ENCODE results near the gene HEMK1.

The HEMK1 gene

DNA sequence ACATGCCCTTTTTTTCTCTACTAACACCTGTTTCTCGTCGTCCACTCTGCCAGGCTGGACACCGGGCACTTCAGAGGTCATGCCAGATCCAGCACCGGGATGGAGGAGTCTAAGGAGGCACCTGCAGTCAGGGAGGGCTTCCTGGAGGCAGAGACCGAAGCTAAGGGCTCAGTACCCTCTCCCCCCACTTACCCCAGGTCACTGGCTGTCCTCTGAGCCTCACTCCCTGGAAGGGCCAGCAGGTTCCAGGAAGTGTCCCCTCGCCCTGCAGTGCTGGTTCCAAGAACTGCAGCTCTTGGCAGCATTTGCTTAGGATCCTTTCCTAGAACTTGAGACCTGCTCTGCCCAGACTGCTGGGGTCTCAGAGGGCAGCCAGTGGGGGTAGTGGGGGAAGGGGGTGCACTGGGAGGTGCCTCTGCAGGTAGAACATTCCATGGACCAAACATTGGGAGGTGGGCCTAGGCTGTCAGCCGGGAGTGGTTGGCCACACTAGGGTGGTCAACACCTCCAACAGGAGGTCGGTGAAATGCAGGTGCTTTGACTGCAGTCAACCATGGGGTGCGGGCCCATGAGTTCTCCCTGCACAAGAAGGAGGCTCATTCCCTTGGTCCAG is 30.9 kb downstream of the HEMK1 start:
- no peak for DNase-seq (ENCODE audit: low spot score)

- DNase-seq (ENCODE audit: low spot score): peak; percentile 54
Measured at GRCh38 chr3:50600841-50601591, 31.7 kb downstream of the HEMK1 start.

GRCh38 chr3:50602595-50603191 is 33.4 kb downstream of the HEMK1 start:
- DNase-seq (ENCODE audit: low spot score): no peak

GRCh38 chr3:50603261-50604109 is 34.2 kb downstream of the HEMK1 start:
- no peak for DNase-seq (ENCODE audit: low spot score)

DNA sequence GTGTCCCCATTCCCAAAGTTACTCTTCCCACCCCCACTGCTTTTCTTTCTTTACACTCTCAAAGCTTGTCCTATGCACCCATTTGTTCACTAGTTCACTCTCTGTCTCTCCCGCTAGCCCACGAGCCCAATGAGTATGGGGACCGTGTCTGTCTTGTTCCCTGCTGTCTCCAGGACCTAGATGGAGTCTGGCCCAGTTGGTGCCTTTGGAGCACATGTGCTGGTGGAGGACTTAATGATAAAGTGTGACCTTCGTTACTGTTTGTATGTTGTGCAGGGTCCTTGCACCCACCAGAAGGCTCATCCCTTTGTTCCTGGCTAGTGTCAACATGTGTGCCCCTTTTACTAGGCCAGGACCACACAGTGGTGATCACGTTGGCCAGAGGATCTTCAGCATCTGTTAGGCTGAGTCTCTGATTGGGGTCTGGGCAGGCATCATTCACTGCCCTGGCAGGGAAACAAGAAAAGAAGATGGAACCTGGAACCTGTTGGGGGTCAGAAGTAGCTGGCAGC is 34.8 kb downstream of the HEMK1 start:
- no peak for DNase-seq (ENCODE audit: low spot score)

DNA sequence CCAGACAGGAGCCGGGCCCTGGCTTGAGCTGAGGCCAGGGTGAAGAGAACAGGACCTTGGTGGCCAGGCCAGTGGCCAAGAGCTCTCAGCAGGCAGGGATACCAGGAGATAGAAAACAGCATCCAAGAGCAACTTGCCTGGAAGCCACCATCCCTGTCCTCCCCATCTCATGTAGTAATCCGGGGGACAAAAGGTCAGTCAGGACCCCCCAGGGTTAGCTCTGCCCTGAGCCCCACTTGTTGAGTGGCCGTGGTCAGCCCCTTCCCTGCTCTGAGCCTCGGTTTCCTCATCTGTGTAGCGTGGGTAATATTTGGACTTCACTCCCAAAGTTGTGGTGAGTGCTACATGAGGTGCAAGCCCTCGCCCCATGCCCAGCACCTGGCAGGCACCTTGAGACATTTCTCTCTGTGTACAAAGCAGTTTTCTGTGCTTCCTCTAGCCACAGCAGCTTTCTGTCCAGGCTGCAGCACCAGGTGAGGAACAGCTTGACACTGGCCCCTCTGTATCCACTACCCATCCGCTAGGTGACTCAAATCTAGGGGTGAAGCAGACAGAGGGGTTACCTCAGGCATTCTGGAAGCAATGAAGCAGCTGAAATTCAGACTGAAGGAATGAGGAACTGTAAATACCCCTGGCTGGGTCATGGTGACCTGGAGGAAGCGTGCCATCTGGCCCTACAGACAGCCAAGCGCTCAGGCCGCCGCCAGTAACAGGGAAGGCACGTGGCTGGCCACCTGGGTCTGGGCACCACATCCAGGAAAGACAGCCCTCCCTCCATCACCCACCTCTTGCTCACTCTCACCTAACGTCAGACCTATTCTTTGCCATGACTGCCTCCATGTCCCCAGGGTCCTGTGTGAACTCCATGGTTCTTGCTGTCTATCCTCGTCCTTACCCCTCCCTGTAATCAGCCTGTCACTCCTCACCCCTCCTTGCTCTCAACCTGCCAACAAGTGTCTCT is 35.6 kb downstream of the HEMK1 start:
- DNase-seq (ENCODE audit: low spot score): no peak

GRCh38 chr3:50605901-50606326 is 36.6 kb downstream of the HEMK1 start:
- no peak for DNase-seq (ENCODE audit: low spot score)

GRCh38 chr3:50606596-50606995 is 37.3 kb downstream of the HEMK1 start:
- no peak for DNase-seq (ENCODE audit: low spot score)

DNA sequence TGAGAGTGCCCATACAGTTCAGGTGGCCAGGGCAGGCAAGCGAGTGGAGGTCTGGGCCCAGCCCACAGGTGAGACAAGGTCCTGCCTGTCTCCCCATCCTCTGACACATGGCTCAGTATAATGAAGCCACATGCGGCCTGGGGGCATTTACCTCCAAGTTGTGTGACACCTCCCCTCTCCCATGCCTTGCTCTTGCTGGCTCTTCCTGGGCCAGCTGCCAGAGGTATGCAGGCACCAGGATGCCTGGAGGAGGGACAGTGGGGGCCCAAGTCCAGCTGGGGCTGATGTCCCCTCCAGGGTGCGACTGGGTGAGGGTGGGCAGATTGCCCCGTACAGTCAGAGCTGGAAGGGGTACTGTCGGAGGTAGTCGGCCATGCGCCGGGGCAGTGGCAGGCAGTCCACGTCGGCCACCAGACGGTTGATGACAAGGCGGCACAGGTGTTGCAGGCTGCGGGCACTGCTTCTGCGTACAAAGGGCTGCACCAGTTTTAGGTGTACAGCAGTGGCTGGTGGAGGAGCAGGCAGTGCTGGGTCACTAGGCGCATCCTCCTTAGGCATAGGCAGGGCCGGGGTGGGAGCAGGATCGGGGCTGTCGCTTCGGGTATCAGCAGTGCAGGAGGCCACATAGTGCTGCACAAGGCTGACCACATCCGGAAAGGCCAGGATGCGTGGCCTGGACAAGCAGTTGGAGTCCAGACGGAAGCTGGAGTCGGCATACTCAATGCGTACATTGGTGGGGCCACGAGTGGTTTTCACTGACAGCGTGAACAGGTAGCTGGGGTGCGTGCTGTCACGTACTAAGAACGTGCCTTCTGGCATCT is 38.2 kb downstream of the HEMK1 start:
- DNase-seq (ENCODE audit: low spot score): no peak

- no peak for DNase-seq (ENCODE audit: low spot score)
Measured at GRCh38 chr3:50608278-50608677, 39.0 kb downstream of the HEMK1 start.

DNA sequence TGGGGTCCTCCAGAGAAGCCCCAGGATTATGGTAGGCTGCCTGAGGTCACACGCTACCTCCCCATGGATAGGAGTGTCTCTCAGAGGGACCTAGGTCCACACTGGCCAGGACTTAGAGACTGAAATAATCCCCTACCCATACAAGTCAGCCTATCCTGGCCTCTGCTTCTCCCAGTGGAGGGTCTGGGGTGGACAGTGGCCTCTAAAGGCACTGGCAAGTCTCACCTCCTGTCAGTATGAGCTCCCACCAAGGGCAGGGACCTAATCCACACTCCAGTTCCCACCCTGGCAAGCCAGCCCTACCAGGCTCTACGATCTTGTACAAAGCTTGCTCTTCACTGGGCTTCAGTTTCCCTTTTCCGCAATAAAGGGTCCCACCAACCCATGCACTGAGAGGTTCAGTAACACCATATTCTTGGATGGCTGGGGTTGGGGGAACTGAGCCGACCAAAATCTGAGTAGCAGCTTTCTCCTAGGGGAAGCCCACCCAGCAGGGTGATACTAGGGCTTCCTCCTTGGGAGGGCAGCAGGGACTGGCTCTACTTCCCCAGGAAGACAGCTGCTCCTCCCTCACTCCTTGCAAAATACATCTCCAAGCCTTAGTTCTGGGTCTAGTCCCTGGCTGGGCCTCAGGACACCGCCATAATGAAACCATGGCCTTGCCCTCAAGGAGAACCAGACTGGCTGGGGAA is 39.9 kb downstream of the HEMK1 start:
- no peak for DNase-seq (ENCODE audit: low spot score)

- no peak for DNase-seq (ENCODE audit: low spot score)
Measured at GRCh38 chr3:50609763-50610085, 40.4 kb downstream of the HEMK1 start.

GRCh38 chr3:50610181-50610971 is 41.1 kb downstream of the HEMK1 start:
- DNase-seq (ENCODE audit: low spot score): no peak

GRCh38 chr3:50610992-50611463 is 41.7 kb downstream of the HEMK1 start:
- no peak for DNase-seq (ENCODE audit: low spot score)

DNA sequence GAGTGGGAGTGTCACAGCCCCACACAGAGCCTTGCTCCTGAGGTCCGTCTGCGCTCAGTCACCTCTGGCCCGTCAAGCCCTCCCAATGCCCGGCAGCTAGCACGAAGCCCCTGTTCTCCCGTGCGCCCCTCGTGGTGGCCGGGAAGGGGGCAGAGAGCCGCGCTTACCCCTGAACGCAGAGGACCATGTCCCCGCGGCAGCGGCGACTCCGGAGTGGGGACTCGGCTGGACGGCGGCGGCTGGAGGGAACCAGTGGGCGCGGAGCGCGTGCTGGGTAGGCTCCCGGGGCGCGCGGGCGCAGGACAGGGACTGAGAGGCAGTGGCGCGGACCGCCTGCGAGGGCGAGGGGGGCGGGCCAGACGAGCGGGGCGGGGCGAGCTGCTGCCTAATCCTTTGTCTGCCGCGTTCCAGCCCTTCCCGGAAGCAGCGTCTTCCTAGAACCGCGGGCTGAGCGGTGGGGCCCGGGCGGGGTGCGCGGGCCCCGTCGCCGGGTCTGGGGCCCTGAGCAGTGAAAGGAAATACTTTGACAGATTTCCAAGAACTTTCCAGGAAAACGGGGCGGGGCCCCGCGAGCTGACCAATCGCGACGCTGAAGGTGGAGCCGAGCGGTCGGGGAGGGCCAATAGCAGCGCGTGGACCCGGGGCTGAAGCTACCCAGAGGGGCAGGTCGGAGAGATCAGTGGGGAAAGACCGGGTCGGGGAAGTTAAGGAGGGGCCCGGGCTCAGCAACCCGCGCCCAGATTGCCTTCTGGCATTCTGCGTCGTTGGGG is 42.3 kb downstream of the HEMK1 start, which contains the start of gene CISH:
CISH (minus strand) TSS at position 311 of the 770 bp plus-strand sequence; CDS start at position 187, 124 bp downstream.
- peak; percentile 91 for DNase-seq (ENCODE audit: low spot score)

DNA sequence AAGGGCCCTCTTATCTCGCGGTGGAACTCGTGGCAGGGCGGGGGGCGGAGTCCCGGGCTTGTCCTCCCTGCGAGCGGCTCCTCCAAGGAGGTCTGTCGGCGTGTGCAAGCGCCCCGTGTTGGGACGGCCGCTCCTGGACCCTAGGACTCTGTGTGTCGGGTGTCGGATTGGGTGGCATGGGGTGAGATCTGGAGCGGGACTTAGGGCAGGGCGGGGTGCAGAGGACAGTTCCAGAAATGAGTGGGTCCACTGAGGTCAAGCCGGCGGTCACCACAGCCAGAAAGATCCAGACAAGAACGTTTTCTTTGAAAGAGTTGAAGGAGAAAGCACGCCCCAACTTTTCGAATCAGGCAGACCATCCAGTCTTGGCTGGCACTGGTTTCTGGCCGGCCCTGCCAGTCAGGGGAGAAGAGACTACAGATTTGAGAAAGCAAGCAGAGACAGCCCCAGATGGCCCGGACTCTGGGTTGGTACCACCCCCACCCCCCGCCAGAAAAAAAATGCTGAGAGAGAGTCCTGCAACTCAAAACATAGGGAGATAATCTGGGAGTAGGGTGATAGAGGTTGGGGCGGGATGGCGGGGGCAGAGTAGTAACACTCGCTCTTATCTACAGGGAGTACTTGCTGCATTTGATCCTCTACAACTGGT is 43.0 kb downstream of the HEMK1 start:
- no peak for DNase-seq (ENCODE audit: low spot score)

Measured in SK-N-DZ (cell line).